Islet precursor cell (in vitro differentiated cells): ENCODE results near the gene HAUS2.
A peak's percentile ranks its signal among the peaks of the same experiment; 100 is the strongest.
"Not testable (repeated sequence)": the region's sequence is repeated elsewhere in the genome, so short reads cannot be mapped to it uniquely, and the experiment has no call there.

ENCODE experiments used
- DNase-seq: peaks from one replicate; pipeline ENCODE4 v3.0.0-alpha.2; 2018

HAUS2 gene

DNA sequence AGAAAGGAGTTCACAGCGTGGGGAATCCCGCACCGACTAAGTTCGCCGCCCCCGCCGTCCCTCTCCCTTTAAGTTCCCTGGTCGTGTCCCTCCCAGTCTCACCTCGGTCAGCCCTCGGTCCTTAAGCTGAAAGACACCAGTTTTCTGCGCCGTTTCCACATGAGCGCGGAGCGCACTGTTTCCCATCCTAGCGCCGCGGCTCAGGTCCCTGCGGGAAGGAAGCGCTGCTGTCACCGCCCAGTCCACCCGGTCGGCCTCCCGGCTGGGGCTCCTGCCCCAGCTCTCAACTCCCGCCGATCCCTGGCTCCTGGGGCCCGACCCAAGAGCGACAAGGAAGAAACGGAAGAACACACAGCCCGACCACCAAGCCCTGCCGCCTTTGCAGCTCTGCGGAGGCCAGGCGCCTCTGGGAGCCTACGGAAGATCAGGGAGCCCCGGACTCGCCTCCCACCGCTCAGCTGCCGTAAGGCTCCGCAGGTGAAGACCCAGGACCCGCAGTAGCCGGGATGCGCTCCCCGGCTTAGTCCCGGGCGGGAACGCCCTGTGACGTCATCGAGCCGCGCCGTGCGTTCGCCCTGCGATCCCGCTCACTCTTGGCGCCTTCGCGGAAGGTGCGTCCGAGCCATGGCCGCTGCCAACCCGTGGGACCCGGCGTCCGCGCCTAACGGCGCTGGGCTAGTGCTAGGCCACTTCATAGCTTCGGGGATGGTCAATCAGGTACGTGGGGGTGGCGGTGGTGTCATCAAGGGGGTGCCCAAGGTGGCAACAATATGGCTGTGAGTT, at the start of gene HAUS2, which contains the start of gene LRRC57:
Gene HAUS2, plus strand, starts transcription at position 590 of the 783 bp plus-strand sequence. Its CDS starts 35 bp downstream, at position 625.
Gene LRRC57, minus strand, starts transcription at position 545 of the 783 bp plus-strand sequence. Its CDS starts 359 bp downstream, at position 186.
- DNase-seq = peak; percentile 94

DNA sequence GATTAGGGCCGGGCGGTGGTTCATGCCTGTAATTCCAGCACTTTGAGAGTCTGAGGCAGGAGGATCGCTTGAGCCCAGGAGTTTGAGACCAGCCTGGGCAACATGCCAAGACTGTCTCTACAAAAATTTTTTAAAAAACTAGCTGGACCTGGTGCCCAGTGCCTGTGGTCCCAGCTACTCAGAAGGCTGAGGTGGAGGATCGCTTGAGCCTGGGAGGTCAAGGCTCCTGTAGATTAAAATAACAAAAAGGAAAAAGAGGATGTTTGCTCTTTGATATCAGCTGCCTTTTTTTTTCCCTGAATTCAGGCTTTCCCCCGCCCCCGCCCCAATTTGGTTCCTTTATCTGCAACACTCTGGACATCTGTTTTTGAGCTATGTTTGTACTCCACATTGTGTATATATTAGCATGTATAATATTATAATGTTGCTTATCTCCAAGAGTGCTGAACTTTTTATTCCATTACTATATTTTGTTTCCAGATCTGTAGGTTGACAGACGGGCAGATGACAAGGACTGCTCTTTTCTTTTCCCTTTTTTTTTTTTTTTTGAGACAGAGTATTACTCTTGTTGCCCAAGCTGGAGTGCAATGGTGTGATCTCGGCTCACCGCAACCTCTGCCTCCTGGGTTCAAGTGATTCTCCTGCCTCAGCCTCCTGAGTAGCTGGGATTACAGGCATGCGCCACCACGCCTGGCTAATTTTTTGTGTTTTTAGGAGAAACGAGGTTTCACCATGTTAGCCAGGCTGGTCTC, 48.6 kb upstream of the HAUS2 start:
- no peak for DNase-seq

DNA sequence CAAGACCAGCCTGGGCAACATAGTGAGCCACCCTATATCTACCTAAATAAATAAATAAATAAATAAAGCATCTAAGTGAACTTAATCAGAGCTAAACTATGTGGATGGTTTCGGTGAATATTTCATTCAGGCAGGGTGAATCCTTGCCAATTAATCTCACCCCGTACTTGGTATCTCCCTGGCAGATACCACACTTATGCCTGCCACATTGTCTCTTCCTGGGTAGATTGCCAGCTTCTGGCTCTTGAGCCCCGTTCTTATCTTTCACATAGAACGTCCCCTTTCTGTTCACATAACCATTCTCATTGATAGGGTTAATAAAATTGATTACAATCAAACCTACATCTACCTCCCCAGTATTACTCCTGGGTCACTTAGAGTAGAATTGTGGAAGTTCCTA, 46.2 kb upstream of the HAUS2 start:
- no peak for DNase-seq

DNA sequence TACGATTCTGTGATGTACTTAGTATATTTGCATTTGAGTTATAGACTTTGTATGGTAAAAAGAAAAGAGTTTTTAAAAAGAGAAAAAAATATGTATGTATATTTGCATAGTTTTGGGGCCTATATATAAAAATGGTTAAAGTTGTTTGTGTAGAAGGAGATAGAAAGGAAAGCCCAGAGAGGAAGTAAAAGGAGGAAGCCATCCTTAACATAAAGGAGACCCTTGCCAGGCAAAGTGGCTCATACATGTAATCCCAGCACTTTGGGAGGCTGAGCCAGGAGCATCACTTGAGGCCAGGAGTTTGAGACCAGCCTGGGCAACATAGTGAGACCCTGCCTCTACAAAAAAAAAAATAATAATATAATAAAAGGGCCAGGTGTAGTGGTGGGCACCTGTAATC, 44.8 kb upstream of the HAUS2 start:
- DNase-seq = no peak

DNA sequence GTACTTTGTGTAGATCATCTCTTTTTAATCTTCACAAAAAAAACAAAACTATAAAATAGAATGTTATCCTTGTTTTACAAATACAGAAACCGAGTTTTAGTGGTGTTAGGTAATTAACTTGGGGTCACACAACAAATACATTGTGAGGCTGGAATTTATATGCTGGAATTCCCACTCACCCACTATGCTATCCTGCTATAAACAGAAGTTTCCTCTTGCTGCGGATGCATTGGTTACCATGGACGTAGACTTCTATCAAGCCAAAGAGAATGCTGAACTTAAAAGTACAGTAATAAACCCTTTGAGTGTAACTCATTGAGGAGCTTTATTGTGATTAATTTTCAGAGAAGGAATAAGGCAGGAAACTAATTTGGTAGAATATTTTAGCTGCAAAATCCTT, 44.0 kb upstream of the HAUS2 start:
- no peak for DNase-seq

DNA sequence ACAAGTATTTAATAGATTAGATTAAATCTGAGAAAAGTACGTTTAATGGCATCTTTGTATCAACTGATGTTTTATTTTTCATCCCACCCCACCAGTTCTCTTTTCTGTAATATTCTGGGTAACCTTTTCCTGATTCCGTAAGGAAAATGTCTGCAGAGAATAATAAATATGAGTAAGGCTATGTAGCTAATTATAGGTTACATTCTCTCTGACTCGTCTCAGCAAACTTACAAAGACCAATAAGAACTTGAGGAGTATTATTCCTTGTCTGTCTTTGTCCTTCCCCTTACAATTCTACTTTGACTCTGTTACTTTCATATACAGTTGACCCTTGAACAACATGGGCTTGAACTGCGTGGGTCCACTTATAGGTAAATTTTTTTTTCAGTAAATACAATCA, 41.1 kb upstream of the HAUS2 start:
- no peak for DNase-seq

DNA sequence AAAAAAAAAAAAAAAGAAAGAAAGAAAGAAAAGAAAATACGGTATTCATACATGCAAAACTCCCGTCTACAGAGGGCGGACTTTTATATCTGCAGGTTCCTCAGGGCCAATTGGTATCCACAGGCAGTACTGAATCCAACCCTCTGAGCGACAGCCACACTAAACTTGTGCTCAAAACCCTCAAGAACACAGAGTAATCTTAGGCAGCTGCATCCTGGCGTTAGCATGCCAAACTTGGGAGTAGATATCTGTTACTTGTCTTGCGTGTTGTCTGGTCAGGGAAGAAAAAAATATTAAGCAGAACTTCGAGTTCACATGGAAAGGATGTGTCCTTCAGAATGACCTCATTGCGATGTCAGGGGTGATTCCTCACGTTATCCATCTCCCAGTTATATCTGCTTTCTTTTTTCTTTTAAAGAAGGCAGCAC, 40.4 kb upstream of the HAUS2 start:
- no peak for DNase-seq

DNA sequence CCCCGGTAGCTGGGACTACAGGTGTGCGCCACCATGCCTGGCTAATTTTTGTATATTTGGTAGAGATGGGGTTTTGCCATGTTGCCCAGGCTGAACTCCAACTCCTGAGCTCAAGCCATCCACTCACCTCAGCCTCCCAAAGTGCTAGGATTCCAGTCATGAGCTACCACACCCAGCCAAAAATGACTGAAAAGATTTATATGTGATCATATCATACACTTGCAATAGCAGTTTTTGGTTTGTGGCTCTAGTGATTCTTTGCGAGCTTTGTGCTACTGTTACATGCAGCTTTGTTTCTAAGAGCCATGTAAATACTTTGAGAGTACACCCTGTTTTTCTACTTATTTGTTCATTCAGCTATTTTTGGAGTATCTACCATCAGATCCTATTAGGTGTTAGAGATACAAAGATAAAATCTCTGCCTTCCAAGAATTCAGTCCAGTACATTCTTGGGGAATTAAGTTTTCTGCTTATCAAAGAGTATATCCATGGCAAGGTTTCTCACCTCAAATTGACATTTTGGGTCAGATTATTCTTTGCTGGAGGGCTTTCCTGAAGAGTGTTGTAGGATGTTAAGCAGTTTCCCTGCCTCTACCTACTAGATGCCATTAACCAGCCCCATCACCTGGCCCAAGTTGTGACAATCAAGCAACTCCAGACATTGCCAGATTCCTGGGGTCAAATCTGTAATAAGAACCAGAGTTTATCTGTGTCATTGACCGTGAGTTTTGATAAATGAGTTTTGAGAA, 38.2 kb upstream of the HAUS2 start:
- DNase-seq = no peak

DNA sequence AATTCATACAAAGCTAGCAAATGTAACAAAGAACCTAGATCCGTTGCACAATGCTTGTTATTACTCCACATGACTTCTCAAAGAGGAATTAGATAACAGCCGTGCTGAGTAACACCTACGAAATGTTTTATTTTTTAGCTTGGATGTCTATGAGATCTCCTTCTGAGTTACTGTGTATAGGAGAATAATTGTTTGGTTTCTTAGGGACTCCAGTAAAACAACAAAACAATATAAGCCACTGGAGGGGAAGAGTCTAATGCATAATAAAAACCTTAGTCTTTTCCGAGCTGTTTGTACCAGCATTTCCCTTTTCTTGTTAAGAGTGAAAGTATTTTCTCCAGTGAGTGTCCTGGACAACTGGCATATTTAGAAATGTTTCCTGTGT, 37.6 kb upstream of the HAUS2 start:
- DNase-seq = no peak

DNA sequence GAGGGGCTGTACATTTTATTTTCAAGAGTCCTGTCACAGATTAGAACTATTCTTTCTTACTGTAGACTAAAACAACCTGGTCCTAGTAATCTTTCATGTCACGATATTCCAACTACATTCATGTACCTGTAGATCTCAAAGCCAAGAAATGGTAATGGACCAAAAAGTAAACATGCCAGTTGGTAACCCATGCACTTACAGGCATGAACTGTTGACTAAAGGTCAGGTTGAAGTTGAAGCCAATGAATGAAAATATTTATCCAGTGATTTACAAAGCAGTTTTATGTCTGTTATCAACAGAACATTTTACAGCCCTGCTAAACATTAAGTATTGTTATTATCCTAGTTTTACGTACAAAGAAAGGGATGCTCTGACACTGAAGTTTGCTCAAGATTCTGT, 25.3 kb upstream of the HAUS2 start:
- DNase-seq = no peak

DNA sequence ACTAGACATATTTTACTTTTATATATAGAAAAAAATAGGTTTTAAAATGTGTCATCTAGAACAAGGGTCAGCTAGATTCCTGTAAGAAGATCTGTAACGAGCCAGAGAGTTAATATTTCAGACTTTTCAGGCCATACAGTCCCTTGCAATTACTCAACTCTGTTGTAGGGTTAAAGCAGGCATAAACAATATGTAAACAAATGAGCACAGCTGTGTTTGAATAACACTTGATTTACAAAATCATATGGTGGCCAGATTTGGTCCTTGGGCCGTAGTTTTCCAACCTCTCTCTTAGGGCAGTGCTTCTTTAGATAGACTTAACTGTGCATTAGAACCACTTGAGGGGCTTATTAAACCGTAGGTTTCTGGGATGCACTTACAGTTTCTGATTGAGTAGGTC, 19.7 kb upstream of the HAUS2 start:
- no peak for DNase-seq

DNA sequence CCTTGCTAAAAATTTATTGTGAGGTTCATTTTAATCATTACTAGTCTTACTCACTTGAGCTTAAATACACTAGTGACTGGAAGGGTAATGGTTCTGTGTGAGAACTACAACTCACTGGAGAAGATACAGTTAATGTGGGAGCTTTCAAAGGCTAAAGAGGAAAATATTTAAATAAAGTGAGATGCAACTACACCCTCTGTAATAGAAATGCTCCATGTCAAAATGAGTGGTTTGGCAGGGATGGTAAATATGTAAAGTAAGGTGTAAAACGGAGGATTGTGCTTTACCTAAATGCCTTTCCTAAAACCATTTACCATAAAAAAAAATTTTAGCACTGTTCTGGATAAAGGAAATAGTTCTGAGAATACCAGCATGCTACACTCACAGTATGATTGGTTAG, 15.4 kb upstream of the HAUS2 start:
- no peak for DNase-seq

DNA sequence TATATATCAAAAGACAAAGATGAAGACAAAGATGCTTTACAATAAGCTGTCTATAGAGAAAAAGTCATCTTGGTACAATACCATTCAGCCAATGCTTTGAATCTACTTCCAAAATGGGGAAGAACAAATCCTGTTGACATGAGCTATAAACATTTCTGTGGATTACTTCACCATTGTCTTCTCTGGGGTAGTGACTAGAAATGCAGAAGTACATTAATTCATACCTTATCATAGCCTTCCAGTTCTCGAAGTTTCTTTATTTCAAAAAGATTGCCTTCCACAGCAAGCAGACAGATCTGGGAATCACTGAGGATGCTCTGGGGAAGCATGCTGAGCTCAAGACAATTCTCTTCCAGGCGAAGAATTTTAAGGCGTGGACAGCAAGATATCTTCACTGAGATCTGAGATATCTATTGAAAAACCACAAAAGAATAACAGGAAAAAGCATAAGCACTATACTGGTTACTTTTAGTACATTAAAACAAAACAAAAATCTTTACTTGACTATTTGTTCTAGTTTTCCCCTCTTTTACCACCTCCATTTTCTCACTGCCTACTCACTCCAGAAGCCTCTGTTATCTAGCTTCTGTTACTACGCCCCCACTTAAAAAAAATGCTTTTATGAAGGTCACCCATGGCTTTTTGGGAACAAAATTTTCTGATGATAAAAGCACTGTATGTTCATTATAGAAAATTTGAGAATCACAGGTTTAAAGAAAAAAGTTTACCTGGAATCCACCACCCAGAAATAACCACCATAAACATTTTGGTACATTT, 3.6 kb upstream of the HAUS2 start:
- DNase-seq = no peak

DNA sequence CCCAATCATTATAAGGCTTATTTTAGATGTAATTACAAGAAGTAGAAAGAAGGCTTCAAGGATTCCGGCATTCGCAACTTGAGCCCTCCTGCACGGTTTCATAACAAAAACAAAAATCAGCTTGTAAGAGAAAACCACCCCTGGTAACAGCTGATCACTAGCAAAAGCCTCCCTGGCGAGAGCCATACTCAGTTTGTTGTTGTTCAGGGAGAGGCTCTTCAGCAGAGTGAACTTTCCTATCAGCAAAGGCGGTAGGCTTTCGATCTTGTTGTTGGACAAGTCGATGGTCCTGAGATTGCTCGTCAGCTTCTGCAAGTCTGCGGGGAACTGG, 755 bp upstream of the HAUS2 start:
- DNase-seq = no peak

DNA sequence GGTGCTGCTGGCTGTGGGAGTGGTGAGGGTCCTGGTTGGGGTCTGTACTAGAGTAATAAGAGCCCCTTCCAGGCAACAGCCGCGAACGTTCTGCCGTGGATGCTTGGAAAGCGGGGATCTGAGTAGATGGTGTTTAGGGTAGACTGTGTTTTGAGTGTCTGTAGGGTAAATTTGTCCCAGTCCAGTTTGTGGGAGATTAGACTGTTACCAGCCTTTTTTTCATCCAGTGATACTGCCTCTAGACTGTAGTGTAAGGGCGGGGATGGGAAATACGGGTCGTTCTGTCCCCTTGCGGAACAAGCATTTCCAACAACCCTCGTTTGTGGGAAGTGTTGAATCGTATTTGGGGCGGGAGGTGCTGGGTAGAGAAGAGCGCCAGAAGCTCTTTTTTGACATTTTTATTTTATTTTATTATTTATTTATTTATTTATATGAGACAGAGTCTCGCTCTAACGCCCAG, 424 bp downstream of the HAUS2 start:
- no peak for DNase-seq

DNA sequence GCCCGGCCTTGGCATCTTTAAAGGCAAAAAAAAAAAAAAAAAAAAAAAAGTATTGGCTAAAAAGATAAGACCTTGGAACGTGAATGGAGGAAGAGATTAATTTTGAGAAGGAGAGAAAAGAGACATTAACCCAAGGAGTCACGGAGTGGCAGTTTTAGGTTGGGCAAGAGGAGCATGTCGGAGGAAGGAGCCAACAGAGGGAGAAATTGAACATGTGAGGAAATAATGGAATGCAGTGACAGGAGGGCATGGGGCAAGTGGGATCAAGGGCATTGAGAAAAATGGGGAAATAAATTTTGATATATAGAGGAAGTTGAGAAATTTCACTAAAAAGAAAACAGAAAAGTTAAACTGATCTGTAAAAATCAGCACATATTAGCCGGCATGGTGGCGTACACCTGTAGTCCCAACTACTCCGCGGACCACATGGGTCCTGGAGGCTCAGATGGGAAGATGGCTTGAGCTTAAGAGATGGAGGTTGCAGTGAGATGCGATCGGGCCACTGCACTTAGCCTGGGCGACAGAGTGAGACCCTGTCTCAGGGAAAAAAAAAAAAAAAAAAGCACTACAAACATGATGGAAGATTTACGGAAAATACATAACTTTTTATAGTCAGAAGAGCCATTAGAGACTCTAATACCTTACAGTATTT, 1.2 kb downstream of the HAUS2 start:
- no peak for DNase-seq

DNA sequence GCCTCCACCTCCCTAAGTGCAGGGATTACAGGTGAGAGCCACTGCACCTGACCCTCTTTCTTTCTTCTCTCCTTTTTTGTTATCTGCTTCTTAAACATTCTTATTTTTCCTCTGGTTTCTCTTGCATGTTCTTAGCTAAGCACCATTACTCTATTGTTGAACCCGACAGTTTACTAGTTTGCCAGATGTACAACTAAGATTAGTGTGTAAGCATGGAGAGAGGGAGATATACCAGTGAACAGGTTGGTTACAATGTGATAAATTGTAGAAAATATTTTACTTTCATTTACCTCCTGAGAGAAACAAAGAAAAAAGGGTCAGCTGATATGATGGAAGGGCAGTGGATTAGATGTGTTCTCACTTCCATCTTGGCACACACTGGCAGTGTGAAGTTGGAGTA, 4.9 kb downstream of the HAUS2 start:
- DNase-seq = no peak

DNA sequence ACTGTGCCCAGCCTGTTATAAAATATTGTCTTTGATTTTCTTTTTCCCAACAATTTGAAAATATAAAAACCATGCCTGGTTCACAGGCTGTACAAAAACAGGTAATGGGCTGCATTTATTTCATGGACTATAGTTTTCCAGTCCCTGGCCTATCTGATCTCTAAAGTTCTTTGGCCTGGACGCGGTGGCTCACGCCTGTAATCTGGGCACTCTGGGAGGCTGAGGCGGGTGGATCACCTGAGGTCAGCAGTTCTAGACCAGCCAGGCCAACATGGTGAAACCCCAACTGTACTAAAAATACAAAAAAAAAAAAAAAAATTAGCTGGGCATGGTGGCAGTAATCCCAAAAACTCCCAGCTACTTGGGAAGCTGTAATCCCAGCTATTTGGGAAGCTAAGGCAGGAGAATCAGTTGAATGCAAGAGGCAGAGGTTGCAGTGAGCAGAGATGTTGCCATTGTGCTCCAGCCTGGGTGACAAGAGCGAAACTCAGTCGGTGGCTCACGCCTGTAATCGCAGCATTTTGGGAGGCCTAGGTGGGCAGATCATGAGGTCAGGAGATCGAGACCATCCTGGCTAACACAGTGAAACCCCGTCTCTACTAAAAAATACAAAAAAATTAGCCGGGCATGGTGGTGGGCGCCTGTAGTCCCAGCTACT, 8.0 kb downstream of the HAUS2 start:
- DNase-seq = not testable (repeated sequence)

DNA sequence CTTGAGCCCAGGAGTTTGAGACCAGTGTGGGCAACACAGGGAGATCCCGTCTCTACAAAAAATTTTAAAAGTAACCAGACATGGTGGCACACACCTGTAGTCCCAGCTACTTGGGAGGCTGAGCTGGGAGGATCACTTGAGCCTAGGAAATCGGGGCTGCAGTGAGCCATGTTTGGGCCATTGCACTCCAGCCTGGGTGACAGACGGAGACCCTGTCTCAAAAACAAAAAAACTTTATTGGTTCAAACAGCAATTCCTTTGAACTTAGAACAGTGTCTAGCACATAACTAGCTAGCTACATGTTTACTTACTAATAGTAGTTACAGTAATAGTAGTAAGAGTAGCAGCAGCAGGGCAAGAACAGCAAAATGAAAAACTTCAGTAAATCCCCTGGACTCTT, 10.1 kb downstream of the HAUS2 start:
- DNase-seq = no peak

DNA sequence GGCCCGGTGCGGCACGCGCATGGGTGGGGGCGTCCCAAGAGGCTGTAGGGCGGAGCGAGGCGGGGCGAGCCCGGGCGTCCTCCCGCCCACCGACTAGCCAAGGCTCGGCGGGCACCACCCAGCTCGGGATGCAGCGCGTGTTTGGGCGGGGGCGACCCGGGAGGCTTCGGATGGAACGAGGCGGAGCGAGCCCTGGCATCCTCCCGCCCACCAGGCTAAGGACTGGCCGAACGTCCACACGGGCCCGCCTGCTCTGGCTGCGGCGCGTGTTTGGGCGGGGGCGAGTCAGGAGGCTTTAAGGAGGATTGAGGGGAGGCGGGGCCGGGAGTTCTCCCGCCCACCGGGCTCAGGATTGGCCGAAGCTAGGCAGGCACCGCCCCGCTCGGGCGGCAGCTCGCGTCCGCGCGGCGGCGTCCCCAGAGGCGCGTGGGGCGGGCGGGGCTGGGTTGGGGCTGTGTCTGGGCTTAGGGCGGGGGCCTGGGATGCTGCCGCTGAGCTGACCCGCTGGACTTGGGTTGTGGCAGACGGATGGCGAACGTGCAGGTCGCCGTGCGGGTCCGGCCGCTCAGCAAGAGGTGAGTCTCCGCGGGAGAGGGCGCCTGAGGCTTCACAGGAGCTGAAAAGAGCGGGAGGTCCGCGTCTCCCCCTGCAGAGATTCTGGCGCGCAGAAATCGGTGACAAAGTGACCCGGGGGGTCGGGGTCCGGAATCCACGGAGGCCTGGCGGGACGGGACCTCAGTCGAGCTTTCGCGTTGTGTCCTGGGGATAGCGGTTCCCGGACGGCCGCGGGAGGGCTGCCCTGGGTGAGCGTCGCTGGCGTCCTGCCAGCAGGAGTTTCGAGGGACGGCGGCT, 26.8 kb downstream of the HAUS2 start, which contains the start of gene STARD9:
Gene STARD9, plus strand, starts transcription at position 419 of the 852 bp plus-strand sequence. Its CDS starts 110 bp downstream, at position 529.
- peak; percentile 99 for DNase-seq
